Subcutaneous abdominal adipose tissue (tissue), 5 donors: ENCODE results near the gene EMX2.
A peak's percentile ranks its signal among the peaks of the same experiment; 100 is the strongest.

Experiments
- H3K27ac ChIP-seq: one replicate; pipeline ENCODE4 v1.7.0; 2013; ENCODE audit warnings: low read depth, mild to moderate bottlenecking, inconsistent platforms, low read length, moderate library complexity
- H3K27me3 ChIP-seq, 5 donors: one replicate each; pipeline ENCODE4 v1.7.0; 2013; ENCODE audit warnings: low read length in 5 of 5, inconsistent platforms in 1 of 5; ENCODE audit not compliant: control insufficient read depth in 5 of 5, insufficient read depth in 4 of 5
- H3K36me3 ChIP-seq, 5 donors: one replicate each; pipeline ENCODE4 v1.7.0; 2013; ENCODE audit warnings: low read length in 5 of 5; ENCODE audit not compliant: control insufficient read depth in 5 of 5, insufficient read depth in 5 of 5
- H3K4me1 ChIP-seq, 5 donors: one replicate each; pipeline ENCODE4 v1.7.0; 2013; ENCODE audit warnings: low read length in 5 of 5, mild to moderate bottlenecking in 3 of 5, moderate library complexity in 1 of 5; ENCODE audit not compliant: control insufficient read depth in 5 of 5, insufficient read depth in 5 of 5
- H3K4me3 ChIP-seq, 5 donors: one replicate each; pipeline ENCODE4 v1.7.0; 2013; ENCODE audit warnings: low read length in 5 of 5, low read depth in 1 of 5
- H3K9ac ChIP-seq, 5 donors: one replicate each; pipeline ENCODE4 v1.7.0; 2013; ENCODE audit warnings: low read length in 5 of 5, mild to moderate bottlenecking in 4 of 5, moderate library complexity in 3 of 5
- H3K9me3 ChIP-seq, 5 donors: one replicate each; pipeline ENCODE4 v1.7.0; 2013; ENCODE audit warnings: low read length in 5 of 5; ENCODE audit not compliant: control insufficient read depth in 5 of 5
- donor health status: healthy.
- donor health status: healthy.
- donor health status: healthy.
- donor health status: healthy.
- donor health status: healthy.

The EMX2 gene

GRCh38 chr10:117549100-117549585 is 6.6 kb downstream of the EMX2 start:
- no peak overlapping the region for H3K27ac ChIP-seq
- H3K4me1 ChIP-seq = peaks cover 3 to 51% (median 40%) of the 10 kb centered on the region in 5 donors
- H3K9ac ChIP-seq = no peak overlapping the region
- H3K36me3 ChIP-seq = no peaks in the 10 kb centered on the region
- no peaks in the 10 kb centered on the region for H3K9me3 ChIP-seq
- H3K4me3 ChIP-seq = no peak overlapping the region
- H3K27me3 ChIP-seq = peaks cover 6 to 75% (median 46%) of the 10 kb centered on the region in 5 donors

DNA sequence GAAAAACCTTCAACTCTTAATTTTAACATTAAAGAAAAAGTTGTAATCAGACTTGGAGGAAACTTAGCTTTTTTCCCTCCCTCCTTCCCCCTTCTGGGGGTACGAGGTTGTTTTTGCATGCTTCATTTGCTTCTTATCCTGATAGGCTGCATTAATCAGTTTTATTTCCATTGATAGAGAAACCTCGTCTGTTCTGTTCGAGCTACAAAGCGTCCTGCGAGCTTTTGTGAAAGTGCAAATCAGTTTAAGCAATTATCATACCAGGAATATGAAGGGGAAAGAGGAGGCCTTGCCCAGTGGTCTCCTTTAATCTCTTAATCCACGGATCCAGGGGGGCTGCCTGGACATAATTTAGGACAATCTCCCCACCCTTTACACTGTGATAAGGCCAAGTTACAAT is 7.5 kb downstream of the EMX2 start:
- H3K4me1 ChIP-seq = peaks cover 3 to 43% (median 31%) of the 10 kb centered on the region in 5 donors
- H3K4me3 ChIP-seq = no peak overlapping the region
- H3K9me3 ChIP-seq = no peaks in the 10 kb centered on the region
- H3K9ac ChIP-seq = no peak overlapping the region
- H3K27me3 ChIP-seq = peaks cover 7 to 75% (median 50%) of the 10 kb centered on the region in 5 donors
- H3K36me3 ChIP-seq = no peaks in the 10 kb centered on the region
- H3K27ac ChIP-seq = no peak overlapping the region

- H3K27me3 ChIP-seq = peaks cover 11 to 74% (median 46%) of the 10 kb centered on the region in 5 donors
- no peak overlapping the region for H3K4me3 ChIP-seq
- no peaks in the 10 kb centered on the region for H3K36me3 ChIP-seq
- H3K9ac ChIP-seq = no peak overlapping the region
- H3K9me3 ChIP-seq = no peaks in the 10 kb centered on the region
- no peak overlapping the region for H3K27ac ChIP-seq
- peaks cover 3 to 36% (median 25%) of the 10 kb centered on the region in 5 donors for H3K4me1 ChIP-seq
Observed at GRCh38 chr10:117550599-117551329, 8.2 kb downstream of the EMX2 start.

- H3K27me3 ChIP-seq = peaks cover 11 to 67% (median 43%) of the 10 kb centered on the region in 5 donors
- H3K4me1 ChIP-seq = peaks cover 3 to 31% (median 20%) of the 10 kb centered on the region in 5 donors
- H3K9ac ChIP-seq = no peak overlapping the region
- no peak overlapping the region for H3K27ac ChIP-seq
- H3K9me3 ChIP-seq = no peaks in the 10 kb centered on the region
- peak overlapping the region; percentile 13 to 55 (median 26) for H3K4me3 ChIP-seq
- no peaks in the 10 kb centered on the region for H3K36me3 ChIP-seq
Observed at GRCh38 chr10:117551330-117552155, 9.0 kb downstream of the EMX2 start.

DNA sequence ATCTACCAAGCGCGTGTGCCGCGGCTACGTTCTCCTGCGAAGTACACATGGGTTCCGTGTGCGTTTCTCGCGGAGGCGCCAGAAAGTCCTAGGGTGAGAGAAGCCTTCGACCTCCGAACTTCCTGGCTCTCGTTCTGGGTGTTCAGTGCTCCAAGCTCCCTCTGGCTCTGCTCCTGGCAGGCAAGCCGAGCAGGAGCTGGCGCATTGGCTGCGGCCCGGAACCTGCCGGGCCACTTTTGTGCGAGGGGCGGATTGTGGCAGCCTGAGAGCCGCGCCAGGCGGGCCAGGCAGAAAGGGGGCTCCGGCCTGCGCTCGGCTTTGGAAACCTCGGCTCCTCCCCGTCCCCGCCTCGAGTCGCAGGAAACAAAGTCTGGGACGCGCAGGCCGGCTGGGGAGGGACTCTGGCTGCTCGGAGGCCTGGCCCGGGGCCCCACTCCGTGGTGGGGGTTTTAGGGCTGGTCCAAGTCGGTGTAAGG is 9.6 kb downstream of the EMX2 start:
- Histone ChIP-seq H3K9ac (no peak overlapping the region), H3K36me3 (no peaks in the 10 kb centered on the region), H3K4me3 (peak overlapping the region; percentile 13 to 55 (median 26)), H3K4me1 (peaks cover 3 to 24% (median 20%) of the 10 kb centered on the region in 5 donors), H3K9me3 (no peaks in the 10 kb centered on the region), H3K27ac (no peak overlapping the region), H3K27me3 (peaks cover 11 to 60% (median 41%) of the 10 kb centered on the region in 5 donors)

GRCh38 chr10:117552701-117553141 is 10.2 kb downstream of the EMX2 start:
- Histone ChIP-seq H3K9ac (no peak overlapping the region), H3K27ac (no peak overlapping the region), H3K4me3 (peak overlapping the region; percentile 13 to 55 (median 39)), H3K27me3 (peaks cover 11 to 56% (median 39%) of the 10 kb centered on the region in 5 donors), H3K36me3 (no peaks in the 10 kb centered on the region), H3K9me3 (no peaks in the 10 kb centered on the region), H3K4me1 (peaks cover 3 to 23% (median 20%) of the 10 kb centered on the region in 5 donors)

GRCh38 chr10:117553142-117553814 is 10.7 kb downstream of the EMX2 start:
- H3K27ac ChIP-seq = no peak overlapping the region
- peak overlapping the region; percentile 13 to 55 (median 39) for H3K4me3 ChIP-seq
- peaks cover 3 to 23% (median 20%) of the 10 kb centered on the region in 5 donors for H3K4me1 ChIP-seq
- no peaks in the 10 kb centered on the region for H3K36me3 ChIP-seq
- no peaks in the 10 kb centered on the region for H3K9me3 ChIP-seq
- peaks cover 11 to 52% (median 38%) of the 10 kb centered on the region in 5 donors for H3K27me3 ChIP-seq
- no peak overlapping the region for H3K9ac ChIP-seq

GRCh38 chr10:117553815-117554172 is 11.2 kb downstream of the EMX2 start:
- Histone ChIP-seq H3K36me3 (no peaks in the 10 kb centered on the region), H3K9me3 (no peaks in the 10 kb centered on the region), H3K27me3 (peaks cover 11 to 49% (median 38%) of the 10 kb centered on the region in 5 donors), H3K9ac (no peak overlapping the region), H3K4me3 (peak overlapping the region in 2 of 5 donors; percentile 15 to 55), H3K4me1 (peaks cover 3 to 23% (median 20%) of the 10 kb centered on the region in 5 donors), H3K27ac (no peak overlapping the region)

DNA sequence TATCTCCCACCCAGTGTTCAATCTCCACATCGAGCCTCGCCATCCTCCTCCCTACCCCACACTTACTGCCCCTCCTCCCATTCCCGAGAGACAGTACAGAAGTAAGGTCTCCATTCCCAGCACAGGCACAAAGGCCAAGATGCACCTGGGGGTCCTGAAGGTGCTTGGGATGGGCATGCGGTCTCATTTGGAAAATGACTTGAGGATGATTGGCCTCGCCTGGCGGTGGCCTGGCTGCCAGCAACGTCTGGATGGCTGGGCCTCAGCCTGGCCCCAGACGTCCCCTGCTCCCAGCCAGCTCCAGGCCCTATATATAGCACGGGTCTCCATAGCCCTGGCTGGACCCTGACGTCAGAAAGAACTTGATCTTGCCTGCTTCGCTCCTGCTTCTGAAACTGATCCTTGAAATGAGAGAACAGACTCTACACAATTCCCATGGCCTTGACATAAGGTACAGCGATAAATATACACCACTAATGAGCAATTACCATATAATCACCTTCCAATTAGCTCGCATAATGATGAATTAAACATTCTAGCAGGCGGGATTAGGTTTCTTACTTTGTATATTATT is 11.8 kb downstream of the EMX2 start:
- Histone ChIP-seq H3K9me3 (no peaks in the 10 kb centered on the region), H3K4me1 (peaks cover 3 to 23% (median 20%) of the 10 kb centered on the region in 5 donors), H3K9ac (no peak overlapping the region), H3K36me3 (no peaks in the 10 kb centered on the region), H3K27ac (no peak overlapping the region), H3K4me3 (no peak overlapping the region), H3K27me3 (peaks cover 11 to 48% (median 38%) of the 10 kb centered on the region in 5 donors)
